ENCODE measurements around the gene RAB1A. TPM values are rescaled to one million over a fixed set of nuclear protein-coding genes. Genes with fewer than 3 reads are reported as not detected.

Gene RAB1A
- total and polyA plus RNA-seq, 2 of the 13 experiments (the other 11 are each of a cell fraction or from before 2014, with no cell fraction given) = 206 to 226 TPM

DNA sequence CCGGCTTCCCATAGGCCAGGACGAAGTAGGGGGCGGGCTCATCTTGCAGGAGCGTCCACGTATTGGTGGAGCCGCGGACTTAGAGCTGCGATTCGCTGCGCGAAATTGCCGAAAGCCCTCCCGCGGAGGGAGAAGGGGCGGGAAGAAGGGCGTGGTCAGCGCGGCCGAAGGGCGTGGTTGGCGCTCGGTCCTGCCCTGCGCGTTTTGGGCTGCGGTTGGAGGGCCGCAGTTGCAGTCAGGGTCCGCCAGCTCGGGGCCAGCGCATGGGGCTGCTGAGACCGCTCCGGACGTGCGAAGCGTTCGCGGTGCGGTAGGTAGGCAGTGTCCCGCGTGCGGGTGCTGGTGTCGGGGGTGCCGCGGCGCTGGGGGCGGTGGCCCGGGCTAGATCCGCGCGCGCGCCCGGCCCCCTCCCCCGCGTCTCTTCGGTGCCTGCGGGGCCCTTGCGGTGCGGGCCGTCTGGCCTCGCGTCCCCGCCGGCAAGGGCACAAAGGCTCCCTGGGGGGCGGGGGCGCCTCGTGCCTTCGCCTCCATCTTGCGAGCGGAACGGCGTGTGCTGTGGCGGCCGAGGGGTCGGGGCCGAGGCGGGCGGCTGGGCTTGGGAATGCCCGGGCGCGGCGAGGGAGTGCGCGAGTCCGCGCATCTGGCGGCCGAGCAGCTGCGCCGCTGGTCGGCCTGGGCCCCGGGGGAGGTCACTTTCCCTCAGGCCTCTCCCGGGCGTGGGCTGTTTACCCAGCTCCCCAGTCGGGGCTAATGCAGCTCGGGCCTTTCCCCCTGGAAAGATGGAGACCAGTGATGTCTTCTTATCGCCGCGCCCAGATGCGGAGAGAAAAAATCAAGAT is 73.5 kb downstream of the RAB1A start, which contains the start of gene CEP68 (continued):
- no peak for TF ChIP-seq THAP7 (CRISPR knock-in tag; IDR thresholded peaks at IDR 0.05)
- no peak for TF ChIP-seq ZNF737 (CRISPR knock-in tag; IDR thresholded peaks at IDR 0.05; ENCODE audit: borderline replicate concordance)
- TF ChIP-seq ZNF674 (CRISPR knock-in tag; IDR thresholded peaks at IDR 0.05; ENCODE audit: low read depth) = peak; percentile 42; the same call in 1 of the 2 replicates
- no peak; the same call in 1 of the 2 replicates for TF ChIP-seq SIX1 (CRISPR knock-in tag; IDR thresholded peaks at IDR 0.05; ENCODE audit: borderline replicate concordance)
- TF ChIP-seq ZNF138 (CRISPR knock-in tag; IDR thresholded peaks at IDR 0.05; ENCODE audit: low read depth) = no peak; the same call in 1 of the 2 replicates
- peak; percentile 98 for TF ChIP-seq ZNF563 (CRISPR knock-in tag; IDR thresholded peaks at IDR 0.05)
- 0 out of 2 replicates have a peak, but pooled peaks have one; percentile 70 for TF ChIP-seq ZFYVE20 (CRISPR knock-in tag; IDR thresholded peaks at IDR 0.05; ENCODE audit: borderline replicate concordance, low read depth)
- TF ChIP-seq ZNF768 (CRISPR knock-in tag; IDR thresholded peaks at IDR 0.05) = peak; percentile 68; the same call in 1 of the 2 replicates
- TF ChIP-seq, protein P1, sequence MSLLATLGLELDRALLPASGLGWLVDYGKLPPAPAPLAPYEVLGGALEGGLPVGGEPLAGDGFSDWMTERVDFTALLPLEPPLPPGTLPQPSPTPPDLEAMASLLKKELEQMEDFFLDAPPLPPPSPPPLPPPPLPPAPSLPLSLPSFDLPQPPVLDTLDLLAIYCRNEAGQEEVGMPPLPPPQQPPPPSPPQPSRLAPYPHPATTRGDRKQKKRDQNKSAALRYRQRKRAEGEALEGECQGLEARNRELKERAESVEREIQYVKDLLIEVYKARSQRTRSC (CRISPR knock-in tag; IDR thresholded peaks at IDR 0.05; ENCODE audit: low read depth) = no peak; the same call in 1 of the 2 replicates
- TF ChIP-seq ATF1 (CRISPR knock-in tag; IDR thresholded peaks at IDR 0.05) = no peak
- peak; percentile 64; the same call in 1 of the 2 replicates for TF ChIP-seq TMF1 (CRISPR knock-in tag; IDR thresholded peaks at IDR 0.05; ENCODE audit: low read depth)
- peak; percentile 69; the same call in 1 of the 2 replicates for TF ChIP-seq RERE (CRISPR knock-in tag; IDR thresholded peaks at IDR 0.05; ENCODE audit: low read depth)
- TF ChIP-seq HIVEP1 (CRISPR knock-in tag; IDR thresholded peaks at IDR 0.05) = no peak
- TF ChIP-seq ZNF550 (CRISPR knock-in tag; IDR thresholded peaks at IDR 0.05; ENCODE audit: borderline replicate concordance) = no peak; the same call in 1 of the 2 replicates
- no peak; the same call in none of the 2 replicates for TF ChIP-seq NRL (CRISPR knock-in tag; IDR thresholded peaks at IDR 0.05; ENCODE audit: borderline replicate concordance)
- TF ChIP-seq HOXA3 (CRISPR knock-in tag; IDR thresholded peaks at IDR 0.05) = peak; percentile 91
- TF ChIP-seq FOXK1 (CRISPR knock-in tag; IDR thresholded peaks at IDR 0.05; ENCODE audit: borderline replicate concordance, low read depth) = peak; percentile 26; the same call in 1 of the 2 replicates
- peak; percentile 81 for TF ChIP-seq IKZF4 (CRISPR knock-in tag; IDR thresholded peaks at IDR 0.05; ENCODE audit: borderline replicate concordance, low read depth, not compliant biosample characterization)
- peak; percentile 86; the same call in 1 of the 2 replicates for TF ChIP-seq ZNF678 (CRISPR knock-in tag; IDR thresholded peaks at IDR 0.05)
- TF ChIP-seq BCL6 (CRISPR knock-in tag; IDR thresholded peaks at IDR 0.05) = peak; percentile 53
- TF ChIP-seq, protein P2, sequence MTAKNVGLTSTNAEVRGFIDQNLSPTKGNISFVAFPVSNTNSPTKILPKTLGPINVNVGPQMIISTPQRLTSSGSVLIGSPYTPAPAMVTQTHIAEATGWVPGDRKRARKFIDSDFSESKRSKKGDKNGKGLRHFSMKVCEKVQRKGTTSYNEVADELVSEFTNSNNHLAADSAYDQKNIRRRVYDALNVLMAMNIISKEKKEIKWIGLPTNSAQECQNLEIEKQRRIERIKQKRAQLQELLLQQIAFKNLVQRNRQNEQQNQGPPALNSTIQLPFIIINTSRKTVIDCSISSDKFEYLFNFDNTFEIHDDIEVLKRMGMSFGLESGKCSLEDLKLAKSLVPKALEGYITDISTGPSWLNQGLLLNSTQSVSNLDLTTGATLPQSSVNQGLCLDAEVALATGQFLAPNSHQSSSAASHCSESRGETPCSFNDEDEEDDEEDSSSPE (CRISPR knock-in tag; IDR thresholded peaks at IDR 0.05) = peak; percentile 90
